Smooth muscle cell (in vitro differentiated cells): ENCODE results near the gene DLG2. TPM values are rescaled to one million over a fixed set of nuclear protein-coding genes. Genes with fewer than 3 reads are reported as not detected.
"Not testable (repeated sequence)": the region's sequence is repeated elsewhere in the genome, so short reads cannot be mapped to it uniquely, and the experiment has no call there.

Experiments
- DNase-seq: peaks from one replicate; lab custom pipeline; 2025; ENCODE audit not compliant: unreplicated experiment; lab: John Stamatoyannopoulos, UW
- H2AFZ ChIP-seq: fragments of 200-600 bp; sonication (generic); 2 replicates; pipeline ENCODE4 v1.6.0; 2016; ENCODE audit warnings: antibody characterized with exemption, low read depth, mild to moderate bottlenecking
- H3F3A ChIP-seq: fragments of 200-600 bp; sonication (generic); 2 replicates; pipeline ENCODE4 v1.6.0; 2017; ENCODE audit warnings: antibody characterized with exemption, low read depth
- H3K27ac ChIP-seq: fragments of 200-600 bp; sonication (generic); 2 replicates; pipeline ENCODE4 v1.5.1; 2016; ENCODE audit warnings: low read depth, mild to moderate bottlenecking
- H3K27me3 ChIP-seq: fragments of 200-600 bp; sonication (generic); 2 replicates; pipeline ENCODE4 v1.6.1; 2016; ENCODE audit warnings: low read depth, mild to moderate bottlenecking
- H3K36me3 ChIP-seq: fragments of 200-600 bp; sonication (generic); 2 replicates; pipeline ENCODE4 v1.5.1; 2016; ENCODE audit warnings: low read depth
- H3K4me1 ChIP-seq: fragments of 200-600 bp; sonication (generic); 2 replicates; pipeline ENCODE4 v1.5.1; 2016; ENCODE audit warnings: low read depth
- H3K4me2 ChIP-seq: fragments of 200-600 bp; sonication (generic); 2 replicates; pipeline ENCODE4 v1.6.0; 2016; ENCODE audit warnings: mild to moderate bottlenecking
- H3K4me3 ChIP-seq: fragments of 200-600 bp; sonication (generic); 2 replicates; pipeline ENCODE4 v1.5.1; 2016; ENCODE audit warnings: mild to moderate bottlenecking
- H3K79me2 ChIP-seq: fragments of 200-600 bp; sonication (generic); 2 replicates; pipeline ENCODE4 v1.6.0; 2016; ENCODE audit warnings: low read depth, mild to moderate bottlenecking
- H3K9ac ChIP-seq: fragments of 200-600 bp; sonication (generic); 2 replicates; pipeline ENCODE4 v1.6.0; 2016; ENCODE audit warnings: low read depth
- H3K9me3 ChIP-seq: fragments of 200-600 bp; sonication (generic); replicated peaks from 2 replicates; pipeline ENCODE4 v1.5.1; 2016; ENCODE audit warnings: low read depth
- H4K20me1 ChIP-seq: fragments of 200-600 bp; sonication (generic); 2 replicates; pipeline ENCODE4 v1.6.0; 2016; ENCODE audit warnings: low read depth
- WGBS: methylation state at CpG from one replicate; pipeline ENCODE4 v1.1.7; 2016; ENCODE audit warnings: low lambda C conversion rate; 5-methylcytosine and 5-hydroxymethylcytosine counted together
- polyA plus RNA-seq: library from polyadenylated mRNA; unstranded; fragments of >200 nt; fragmentation: Nextera tagmentation; extraction: Ambion mirVana; gene quantifications from 2 replicates; pipeline ENCODE4 v1.2.1, GENCODE V29; 2016
- total RNA-seq: library from RNA; depleted of rRNA; stranded (reverse); fragments of >200 nt; gene quantifications from 2 replicates; pipeline ENCODE4 v1.2.3, GENCODE V29; 2014
- TF ChIP-seq, protein P1 (sequence below): fragments of 200-600 bp; sonication (generic); IDR thresholded peaks from 2 replicates; pipeline ENCODE4 v1.5.1; 2017; ENCODE audit warnings: borderline replicate concordance, mild to moderate bottlenecking, antibody characterized with exemption; ENCODE audit not compliant: insufficient read depth, poor library complexity, severe bottlenecking

The DLG2 gene
- total and polyA plus RNA-seq, 2 experiments from 2014 or later = 0.74 to 1.1 TPM

DNA sequence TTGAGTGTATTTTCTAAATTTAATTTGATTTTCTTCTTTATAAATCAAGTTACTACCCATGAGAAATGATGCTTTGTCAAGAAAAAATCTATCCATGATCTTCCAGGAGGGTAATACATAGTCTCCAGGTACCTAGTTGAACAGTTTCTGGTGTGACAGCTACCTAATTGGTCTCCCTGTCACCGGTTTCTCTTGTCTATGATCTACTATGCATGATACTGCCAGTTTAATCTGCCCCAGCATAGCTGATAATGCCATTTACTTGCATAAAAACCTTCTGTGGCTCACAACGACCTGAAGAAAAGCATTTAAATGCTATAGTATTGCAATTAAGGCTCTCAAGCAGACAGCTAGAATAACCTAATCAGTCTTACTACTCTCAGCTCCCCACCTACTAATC is 349.5 kb downstream of the DLG2 start:
- no peaks in the 10 kb centered on the region for H3K36me3 ChIP-seq
- H3K27me3 ChIP-seq = no peaks in the 10 kb centered on the region
- DNase-seq = no peak
- TF ChIP-seq, protein P1, sequence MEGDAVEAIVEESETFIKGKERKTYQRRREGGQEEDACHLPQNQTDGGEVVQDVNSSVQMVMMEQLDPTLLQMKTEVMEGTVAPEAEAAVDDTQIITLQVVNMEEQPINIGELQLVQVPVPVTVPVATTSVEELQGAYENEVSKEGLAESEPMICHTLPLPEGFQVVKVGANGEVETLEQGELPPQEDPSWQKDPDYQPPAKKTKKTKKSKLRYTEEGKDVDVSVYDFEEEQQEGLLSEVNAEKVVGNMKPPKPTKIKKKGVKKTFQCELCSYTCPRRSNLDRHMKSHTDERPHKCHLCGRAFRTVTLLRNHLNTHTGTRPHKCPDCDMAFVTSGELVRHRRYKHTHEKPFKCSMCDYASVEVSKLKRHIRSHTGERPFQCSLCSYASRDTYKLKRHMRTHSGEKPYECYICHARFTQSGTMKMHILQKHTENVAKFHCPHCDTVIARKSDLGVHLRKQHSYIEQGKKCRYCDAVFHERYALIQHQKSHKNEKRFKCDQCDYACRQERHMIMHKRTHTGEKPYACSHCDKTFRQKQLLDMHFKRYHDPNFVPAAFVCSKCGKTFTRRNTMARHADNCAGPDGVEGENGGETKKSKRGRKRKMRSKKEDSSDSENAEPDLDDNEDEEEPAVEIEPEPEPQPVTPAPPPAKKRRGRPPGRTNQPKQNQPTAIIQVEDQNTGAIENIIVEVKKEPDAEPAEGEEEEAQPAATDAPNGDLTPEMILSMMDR = no peak
- H3K9me3 ChIP-seq = no peaks in the 10 kb centered on the region
- H3K4me3 ChIP-seq = no peak overlapping the region
- no peak overlapping the region for H3K27ac ChIP-seq
- H3K4me2 ChIP-seq = no peak overlapping the region
- H3K79me2 ChIP-seq = no peaks in the 10 kb centered on the region
- no peak overlapping the region for H3K9ac ChIP-seq
- H3F3A ChIP-seq = no peaks in the 10 kb centered on the region
- H3K4me1 ChIP-seq = peaks cover 5% of the 10 kb centered on the region
- no peaks in the 10 kb centered on the region for H4K20me1 ChIP-seq
- 64% methylated on average over 2 of the region's 2 CpGs for WGBS
- no peak overlapping the region for H2AFZ ChIP-seq

DNA sequence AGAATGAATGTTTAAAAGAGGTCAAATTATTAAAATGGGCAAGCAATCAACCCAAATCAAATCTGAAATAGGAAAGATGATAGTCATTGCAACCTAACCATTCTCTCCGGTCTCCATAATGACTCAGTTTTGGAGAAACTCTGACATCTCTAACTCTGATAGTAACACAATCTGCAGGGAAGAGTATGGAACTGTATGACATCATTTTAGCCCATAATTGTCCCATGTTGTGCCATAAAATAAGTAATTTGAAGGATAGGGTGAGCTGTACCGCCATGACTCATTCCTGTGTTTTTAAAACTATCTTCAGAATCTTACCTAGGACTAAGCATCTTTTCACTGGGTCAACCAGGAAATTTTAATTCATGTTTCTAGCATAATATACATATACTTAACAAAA is 350.8 kb downstream of the DLG2 start:
- Histone ChIP-seq H3K27me3 (no peaks in the 10 kb centered on the region), H3K4me2 (no peak overlapping the region), H4K20me1 (no peaks in the 10 kb centered on the region), H3K9me3 (no peaks in the 10 kb centered on the region), H3K9ac (no peak overlapping the region), H2AFZ (no peak overlapping the region), H3K4me3 (no peak overlapping the region), H3K27ac (no peak overlapping the region), H3K4me1 (peaks cover 5% of the 10 kb centered on the region), H3F3A (no peaks in the 10 kb centered on the region), H3K36me3 (no peaks in the 10 kb centered on the region), H3K79me2 (no peaks in the 10 kb centered on the region)
- 87% methylated on average over 2 of the region's 2 CpGs for WGBS
- TF ChIP-seq, protein P1 = no peak
- DNase-seq = no peak

DNA sequence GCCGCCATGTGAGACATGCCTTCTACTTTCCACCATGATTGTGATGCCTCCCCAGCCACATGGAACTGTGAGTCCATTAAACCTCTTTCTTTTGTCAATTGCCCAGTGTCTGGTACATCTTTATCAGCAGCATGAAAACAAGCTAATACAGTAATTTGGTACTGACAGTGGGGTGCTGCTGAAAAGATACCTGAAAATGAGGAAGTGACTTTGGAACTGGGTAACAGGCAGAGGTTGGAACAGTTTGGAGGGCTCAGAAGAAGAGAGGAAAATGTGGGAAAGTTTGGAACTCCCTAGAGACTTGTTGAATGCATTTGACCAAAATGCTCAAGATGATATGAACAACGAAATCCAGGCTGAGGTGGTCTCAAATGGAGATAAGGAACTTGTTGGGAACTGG is 356.8 kb downstream of the DLG2 start:
- H4K20me1 ChIP-seq, H3K27me3 ChIP-seq: not testable (repeated sequence)
- 89% methylated on average over 2 of the region's 2 CpGs for WGBS

DNA sequence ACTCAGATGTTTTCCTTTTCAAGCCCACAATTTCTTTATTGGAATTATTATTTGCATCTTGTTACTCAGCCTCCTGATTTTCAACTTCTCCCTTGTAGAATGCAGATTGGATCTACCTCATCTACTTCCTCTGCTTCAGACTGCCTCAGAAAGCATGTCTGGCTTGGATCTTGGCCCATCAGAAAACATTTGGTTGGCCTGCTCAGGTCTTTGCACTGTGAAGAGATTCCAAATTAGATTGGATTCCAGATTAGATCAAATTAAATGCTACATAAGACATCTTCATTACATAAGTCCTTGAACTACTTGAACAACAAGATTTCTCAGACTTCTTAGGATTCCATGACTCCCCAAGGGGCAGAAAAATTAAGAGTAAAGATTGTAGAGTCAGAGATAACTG is 358.0 kb downstream of the DLG2 start:
- Histone ChIP-seq H2AFZ (no peak overlapping the region), H3K4me2 (no peak overlapping the region), H3K4me1 (no peaks in the 10 kb centered on the region), H3K9ac (no peak overlapping the region), H3K36me3 (no peaks in the 10 kb centered on the region), H3K9me3 (no peaks in the 10 kb centered on the region), H3K27ac (no peak overlapping the region), H3F3A (no peaks in the 10 kb centered on the region), H3K4me3 (no peak overlapping the region), H4K20me1 (no peaks in the 10 kb centered on the region), H3K79me2 (no peaks in the 10 kb centered on the region), H3K27me3 (no peaks in the 10 kb centered on the region)
- no peak for DNase-seq
- TF ChIP-seq, protein P1 = no peak

More for the DNA sequence above, 356.8 kb downstream of the DLG2 start:
- not testable (repeated sequence) for H3K9ac ChIP-seq, H3K4me2 ChIP-seq, H3K27ac ChIP-seq, H3K9me3 ChIP-seq, DNase-seq, H2AFZ ChIP-seq, H3K36me3 ChIP-seq, H3K4me3 ChIP-seq, H3K4me1 ChIP-seq, H3F3A ChIP-seq, H3K79me2 ChIP-seq
